ENCODE measurements around the gene APOLD1. TPM values are rescaled to one million over a fixed set of nuclear protein-coding genes. Genes with fewer than 3 reads are reported as not detected.

APOLD1 gene
- polyA plus RNA-seq, 4 donors, result 0.22 to 29.9 (median 4.8) TPM

GRCh38 chr12:12774791-12775190 lies 10.7 kb upstream of the APOLD1 start:
- WGBS, 3 donors, result 56 to 75% (median 68%) methylated on average over 3 of the region's 3 CpGs
- Histone ChIP-seq H3K27me3 (ENCODE audit: control insufficient read depth in 3 of 3, insufficient read depth in 3 of 3, low read length in 3 of 3) (no peaks in the 10 kb centered on the region), H3K4me3 (ENCODE audit: low read depth in 1 of 3, low read length in 3 of 3) (no peak overlapping the region), H3K36me3 (ENCODE audit: control insufficient read depth in 3 of 3, insufficient read depth in 2 of 3, low read depth in 1 of 3, low read length in 3 of 3) (no peaks in the 10 kb centered on the region), H3K9me3 (ENCODE audit: control insufficient read depth in 2 of 2, insufficient read depth in 1 of 2, low read depth in 1 of 2, low read length in 1 of 2) (peaks cover 0 to 13% of the 10 kb centered on the region in 2 donors), H3K4me1 (ENCODE audit: control insufficient read depth in 3 of 3, insufficient read depth in 2 of 3, low read depth in 1 of 3, low read length in 2 of 3) (peaks cover 2 to 39% (median 3%) of the 10 kb centered on the region in 3 donors), H3K27ac (ENCODE audit: low read depth in 1 of 3, low read length in 2 of 3) (peak overlapping the region in 1 of 3 donors; percentile 39)
- DNase-seq (no peak), FAIRE-seq (no peak)

- Histone ChIP-seq H3K36me3 (ENCODE audit: control insufficient read depth in 3 of 3, insufficient read depth in 2 of 3, low read depth in 1 of 3, low read length in 3 of 3) (no peaks in the 10 kb centered on the region), H3K4me3 (ENCODE audit: low read depth in 1 of 3, low read length in 3 of 3) (no peak overlapping the region), H3K27me3 (ENCODE audit: control insufficient read depth in 3 of 3, insufficient read depth in 3 of 3, low read length in 3 of 3) (no peaks in the 10 kb centered on the region), H3K27ac (ENCODE audit: low read depth in 1 of 3, low read length in 2 of 3) (peak overlapping the region in 1 of 3 donors; percentile 61), H3K9me3 (ENCODE audit: control insufficient read depth in 2 of 2, insufficient read depth in 1 of 2, low read depth in 1 of 2, low read length in 1 of 2) (peaks cover 0 to 6% of the 10 kb centered on the region in 2 donors), H3K4me1 (ENCODE audit: control insufficient read depth in 3 of 3, insufficient read depth in 2 of 3, low read depth in 1 of 3, low read length in 2 of 3) (peaks cover 2 to 45% (median 3%) of the 10 kb centered on the region in 3 donors)
- DNase-seq (peak; percentile 90), FAIRE-seq (no peak)
- 16 to 53% (median 33%) methylated on average over 5 of the region's 5 CpGs for WGBS, 3 donors
These were observed 9.2 kb upstream of the APOLD1 start for GRCh38 chr12:12776261-12776660.

GRCh38 chr12:12777092-12777491 lies 8.4 kb upstream of the APOLD1 start:
- H3K27ac ChIP-seq (ENCODE audit: low read depth in 1 of 3, low read length in 2 of 3), result peak overlapping the region in 2 of 3 donors; percentile 44 to 61
- H3K4me3 ChIP-seq (ENCODE audit: low read depth in 1 of 3, low read length in 3 of 3), result no peak overlapping the region
- peaks cover 2 to 45% (median 3%) of the 10 kb centered on the region in 3 donors for H3K4me1 ChIP-seq (ENCODE audit: control insufficient read depth in 3 of 3, insufficient read depth in 2 of 3, low read depth in 1 of 3, low read length in 2 of 3)
- no peaks in the 10 kb centered on the region for H3K36me3 ChIP-seq (ENCODE audit: control insufficient read depth in 3 of 3, insufficient read depth in 2 of 3, low read depth in 1 of 3, low read length in 3 of 3)
- WGBS, 3 donors, result 66 to 76% (median 72%) methylated on average over 3 of the region's 3 CpGs
- DNase-seq (no peak), FAIRE-seq (no peak)
- H3K9me3 ChIP-seq (ENCODE audit: control insufficient read depth in 2 of 2, insufficient read depth in 1 of 2, low read depth in 1 of 2, low read length in 1 of 2), result peaks cover 0 to 4% of the 10 kb centered on the region in 2 donors
- H3K27me3 ChIP-seq (ENCODE audit: control insufficient read depth in 3 of 3, insufficient read depth in 3 of 3, low read length in 3 of 3), result no peaks in the 10 kb centered on the region

- H3K9me3 ChIP-seq (ENCODE audit: control insufficient read depth in 2 of 2, insufficient read depth in 1 of 2, low read depth in 1 of 2, low read length in 1 of 2), result no peaks in the 10 kb centered on the region
- WGBS, 3 donors, result 51 to 63% (median 58%) methylated on average over 2 of the region's 2 CpGs
- H3K4me3 ChIP-seq (ENCODE audit: low read depth in 1 of 3, low read length in 3 of 3), result no peak overlapping the region
- DNase-seq (no peak), FAIRE-seq (no peak)
- no peaks in the 10 kb centered on the region for H3K27me3 ChIP-seq (ENCODE audit: control insufficient read depth in 3 of 3, insufficient read depth in 3 of 3, low read length in 3 of 3)
- H3K27ac ChIP-seq (ENCODE audit: low read depth in 1 of 3, low read length in 2 of 3), result peak overlapping the region in 1 of 3 donors; percentile 19
- H3K4me1 ChIP-seq (ENCODE audit: control insufficient read depth in 3 of 3, insufficient read depth in 2 of 3, low read depth in 1 of 3, low read length in 2 of 3), result peaks cover 2 to 45% (median 3%) of the 10 kb centered on the region in 3 donors
- peaks cover 0 to 2% (median 0%) of the 10 kb centered on the region in 3 donors for H3K36me3 ChIP-seq (ENCODE audit: control insufficient read depth in 3 of 3, insufficient read depth in 2 of 3, low read depth in 1 of 3, low read length in 3 of 3)
These were observed 6.5 kb upstream of the APOLD1 start for GRCh38 chr12:12779007-12779406.

- Histone ChIP-seq H3K4me1 (ENCODE audit: control insufficient read depth in 3 of 3, insufficient read depth in 2 of 3, low read depth in 1 of 3, low read length in 2 of 3) (peaks cover 2 to 43% (median 3%) of the 10 kb centered on the region in 3 donors), H3K27ac (ENCODE audit: low read depth in 1 of 3, low read length in 2 of 3) (peak overlapping the region in 1 of 3 donors; percentile 19), H3K9me3 (ENCODE audit: control insufficient read depth in 2 of 2, insufficient read depth in 1 of 2, low read depth in 1 of 2, low read length in 1 of 2) (no peaks in the 10 kb centered on the region), H3K4me3 (ENCODE audit: low read depth in 1 of 3, low read length in 3 of 3) (no peak overlapping the region), H3K27me3 (ENCODE audit: control insufficient read depth in 3 of 3, insufficient read depth in 3 of 3, low read length in 3 of 3) (no peaks in the 10 kb centered on the region), H3K36me3 (ENCODE audit: control insufficient read depth in 3 of 3, insufficient read depth in 2 of 3, low read depth in 1 of 3, low read length in 3 of 3) (peaks cover 0 to 2% (median 0%) of the 10 kb centered on the region in 3 donors)
- 15 to 19% (median 16%) methylated on average over 3 of the region's 3 CpGs for WGBS, 3 donors
- DNase-seq (peak; percentile 83 to 85), FAIRE-seq (peak; percentile 71)
These were observed 5.9 kb upstream of the APOLD1 start for GRCh38 chr12:12779529-12779928.

GRCh38 chr12:12784116-12784515 lies 1.3 kb upstream of the APOLD1 start:
- peaks cover 0 to 8% (median 0%) of the 10 kb centered on the region in 3 donors for H3K36me3 ChIP-seq (ENCODE audit: control insufficient read depth in 3 of 3, insufficient read depth in 2 of 3, low read depth in 1 of 3, low read length in 3 of 3)
- peak overlapping the region in 1 of 3 donors; percentile 45 for H3K27ac ChIP-seq (ENCODE audit: low read depth in 1 of 3, low read length in 2 of 3)
- DNase-seq, result no peak
- H3K9me3 ChIP-seq (ENCODE audit: control insufficient read depth in 2 of 2, insufficient read depth in 1 of 2, low read depth in 1 of 2, low read length in 1 of 2), result no peaks in the 10 kb centered on the region
- 98 to 100% (median 98%) methylated on average over 2 of the region's 2 CpGs for WGBS, 3 donors
- H3K4me3 ChIP-seq (ENCODE audit: low read depth in 1 of 3, low read length in 3 of 3), result no peak overlapping the region
- H3K4me1 ChIP-seq (ENCODE audit: control insufficient read depth in 3 of 3, insufficient read depth in 2 of 3, low read depth in 1 of 3, low read length in 2 of 3), result peaks cover 4 to 37% (median 4%) of the 10 kb centered on the region in 3 donors
- no peaks in the 10 kb centered on the region for H3K27me3 ChIP-seq (ENCODE audit: control insufficient read depth in 3 of 3, insufficient read depth in 3 of 3, low read length in 3 of 3)
- no peak for FAIRE-seq

- Histone ChIP-seq H3K4me1 (ENCODE audit: control insufficient read depth in 3 of 3, insufficient read depth in 2 of 3, low read depth in 1 of 3, low read length in 2 of 3) (peaks cover 4 to 30% (median 4%) of the 10 kb centered on the region in 3 donors), H3K4me3 (ENCODE audit: low read depth in 1 of 3, low read length in 3 of 3) (peak overlapping the region in 2 of 3 donors; percentile 61 to 68), H3K9me3 (ENCODE audit: control insufficient read depth in 2 of 2, insufficient read depth in 1 of 2, low read depth in 1 of 2, low read length in 1 of 2) (no peaks in the 10 kb centered on the region), H3K27ac (ENCODE audit: low read depth in 1 of 3, low read length in 2 of 3) (peak overlapping the region; percentile 81 to 94 (median 89)), H3K36me3 (ENCODE audit: control insufficient read depth in 3 of 3, insufficient read depth in 2 of 3, low read depth in 1 of 3, low read length in 3 of 3) (peaks cover 0 to 8% (median 0%) of the 10 kb centered on the region in 3 donors), H3K27me3 (ENCODE audit: control insufficient read depth in 3 of 3, insufficient read depth in 3 of 3, low read length in 3 of 3) (no peaks in the 10 kb centered on the region)
- DNase-seq (no peak), FAIRE-seq (no peak)
- 8 to 19% (median 13%) methylated on average over 4 of the region's 4 CpGs for WGBS, 3 donors
These were observed 869 bp downstream of the APOLD1 start for GRCh38 chr12:12786351-12786705.

GRCh38 chr12:12786706-12787601 lies 1.5 kb downstream of the APOLD1 start:
- peaks cover 4 to 35% (median 7%) of the 10 kb centered on the region in 3 donors for H3K4me1 ChIP-seq (ENCODE audit: control insufficient read depth in 3 of 3, insufficient read depth in 2 of 3, low read depth in 1 of 3, low read length in 2 of 3)
- H3K27me3 ChIP-seq (ENCODE audit: control insufficient read depth in 3 of 3, insufficient read depth in 3 of 3, low read length in 3 of 3), result no peaks in the 10 kb centered on the region
- WGBS, 3 donors, result 1 to 2% (median 1%) methylated on average over 67 to 80 of the region's 80 CpGs
- H3K4me3 ChIP-seq (ENCODE audit: low read depth in 1 of 3, low read length in 3 of 3), result peak overlapping the region; percentile 64 to 68 (median 64)
- H3K9me3 ChIP-seq (ENCODE audit: control insufficient read depth in 2 of 2, insufficient read depth in 1 of 2, low read depth in 1 of 2, low read length in 1 of 2), result no peaks in the 10 kb centered on the region
- FAIRE-seq (no peak), DNase-seq (peak; percentile 83 to 92)
- H3K27ac ChIP-seq (ENCODE audit: low read depth in 1 of 3, low read length in 2 of 3), result peak overlapping the region; percentile 81 to 94 (median 89)
- peaks cover 0 to 8% (median 0%) of the 10 kb centered on the region in 3 donors for H3K36me3 ChIP-seq (ENCODE audit: control insufficient read depth in 3 of 3, insufficient read depth in 2 of 3, low read depth in 1 of 3, low read length in 3 of 3)

All from small intestine (tissue), 7 donors.